Coronary artery (tissue), 2 donors: ENCODE measurements around the gene GSPT1.

Experiments
- DNase-seq: peaks from one replicate; pipeline ENCODE4 v3.0.0-alpha.2; 2017; ENCODE audit warnings: low spot score
- H3K27ac ChIP-seq, 2 donors: fragments of 200-600 bp; sonication (generic); one replicate each; pipeline ENCODE4 v1.5.1; 2016 to 2019
- H3K4me3 ChIP-seq: fragments of 200-600 bp; sonication (generic); 2 replicates; pipeline ENCODE4 v1.5.1; 2016; ENCODE audit warnings: mild to moderate bottlenecking, moderate library complexity
- CTCF ChIP-seq: fragments of 200-600 bp; sonication (generic); IDR thresholded peaks from one replicate; pipeline ENCODE4 v1.5.1; 2019; ENCODE audit warnings: antibody characterized with exemption

Gene GSPT1

GRCh38 chr16:11907160-11907970 is 8.4 kb downstream of the GSPT1 start:
- H3K27ac ChIP-seq: no peak overlapping the region
- DNase-seq: no peak
- no peak for TF ChIP-seq CTCF
- H3K4me3 ChIP-seq: no peak overlapping the region

GRCh38 chr16:11903906-11904305 is 11.8 kb downstream of the GSPT1 start:
- H3K4me3 ChIP-seq: no peak overlapping the region
- no peak for DNase-seq
- no peak for TF ChIP-seq CTCF
- no peak overlapping the region for H3K27ac ChIP-seq

- DNase-seq: no peak
- Histone ChIP-seq H3K4me3 (no peak overlapping the region), H3K27ac (no peak overlapping the region)
- no peak for TF ChIP-seq CTCF
Measured at GRCh38 chr16:11901091-11901490, 14.7 kb downstream of the GSPT1 start.

GRCh38 chr16:11896486-11897176 is 19.1 kb downstream of the GSPT1 start:
- no peak for TF ChIP-seq CTCF
- Histone ChIP-seq H3K4me3 (no peak overlapping the region), H3K27ac (no peak overlapping the region)
- DNase-seq: no peak

GRCh38 chr16:11893571-11893970 is 22.2 kb downstream of the GSPT1 start:
- Histone ChIP-seq H3K4me3 (no peak overlapping the region), H3K27ac (no peak overlapping the region)
- TF ChIP-seq CTCF: no peak
- DNase-seq: no peak

- H3K4me3 ChIP-seq: no peak overlapping the region
- TF ChIP-seq CTCF: no peak
- DNase-seq: no peak
- no peak overlapping the region for H3K27ac ChIP-seq
Measured at GRCh38 chr16:11892761-11893160, 23.0 kb downstream of the GSPT1 start.
